ENCODE measurements around the gene PDE11A.

The PDE11A gene

DNA sequence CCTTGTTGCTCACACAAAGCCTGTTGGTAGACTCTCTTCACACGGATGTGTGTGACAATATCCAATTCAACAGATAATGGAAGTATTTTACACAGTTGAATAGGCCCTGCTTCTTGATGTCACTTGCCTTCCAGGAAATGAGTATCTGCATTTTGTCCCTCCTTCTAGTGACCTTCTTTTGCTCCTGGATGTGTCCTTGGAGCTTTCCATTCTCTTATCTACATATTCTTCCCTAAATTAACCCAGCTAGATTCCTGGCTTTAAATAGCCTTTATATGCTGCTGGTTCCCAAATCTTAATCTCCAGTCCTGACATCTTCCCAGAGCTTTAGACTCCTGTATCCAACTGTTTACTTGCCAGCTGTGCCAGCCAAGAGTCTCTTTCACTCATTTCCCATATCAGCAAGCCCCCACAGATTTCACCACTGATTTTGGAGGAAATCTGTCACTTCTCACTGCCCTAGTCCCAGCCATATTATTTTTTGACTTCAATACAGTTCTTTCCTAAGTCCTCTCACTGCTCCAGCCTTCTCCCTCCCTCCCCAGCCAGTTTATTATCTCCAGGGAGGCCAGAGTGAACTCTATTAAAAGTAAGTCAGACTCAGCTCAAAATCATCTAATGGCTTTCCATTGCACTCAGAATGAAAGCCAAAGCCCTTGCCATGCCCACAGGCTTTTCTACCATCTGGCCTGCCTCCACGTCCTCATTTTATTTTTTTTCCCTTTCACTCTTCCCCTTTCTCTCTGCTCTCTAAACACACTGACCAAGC lies 170.0 kb downstream of the PDE11A start:
- TF ChIP-seq ZFX (IDR thresholded peaks at IDR 0.05) (no peak), CTCF (conservative IDR thresholded peaks at IDR 0.05) (no peak)
- H3K27ac ChIP-seq, result no peak overlapping the region

- TF ChIP-seq ZFX (IDR thresholded peaks at IDR 0.05), result no peak
- TF ChIP-seq CTCF (conservative IDR thresholded peaks at IDR 0.05), result no peak
- H3K27ac ChIP-seq, result no peak overlapping the region
Observed at GRCh38 chr2:177900082-177900481, 172.5 kb downstream of the PDE11A start.

- H3K27ac ChIP-seq, result no peak overlapping the region
- TF ChIP-seq CTCF (conservative IDR thresholded peaks at IDR 0.05), result no peak
- no peak for TF ChIP-seq ZFX (IDR thresholded peaks at IDR 0.05)
Observed at GRCh38 chr2:177897278-177897677, 175.3 kb downstream of the PDE11A start.

- no peak overlapping the region for H3K27ac ChIP-seq
- TF ChIP-seq ZFX (IDR thresholded peaks at IDR 0.05) (no peak), CTCF (conservative IDR thresholded peaks at IDR 0.05) (no peak)
Observed at GRCh38 chr2:177896587-177896986, 176.0 kb downstream of the PDE11A start.

- TF ChIP-seq CTCF (conservative IDR thresholded peaks at IDR 0.05), result no peak
- no peak for TF ChIP-seq ZFX (IDR thresholded peaks at IDR 0.05)
- no peak overlapping the region for H3K27ac ChIP-seq
Observed at GRCh38 chr2:177894546-177894945, 178.0 kb downstream of the PDE11A start.

DNA sequence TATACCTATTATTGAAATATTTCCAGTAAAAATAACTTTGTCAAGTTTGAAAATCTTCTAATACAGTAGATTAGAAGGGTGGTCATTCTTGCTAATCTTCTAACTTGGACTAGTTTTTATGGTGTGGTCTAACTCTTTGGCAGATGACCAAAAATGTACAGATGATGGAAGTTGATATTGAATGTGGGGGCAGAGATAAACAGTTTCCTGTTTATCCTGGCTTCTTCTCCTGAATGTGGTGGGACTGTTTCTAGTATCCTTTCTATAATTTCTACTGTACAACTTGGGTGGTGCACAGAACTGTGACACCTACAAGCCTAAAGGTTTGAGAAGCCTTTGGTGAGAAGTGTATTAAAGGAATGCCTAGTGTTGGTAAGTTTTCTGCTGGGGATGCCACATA lies 178.7 kb downstream of the PDE11A start:
- TF ChIP-seq CTCF (conservative IDR thresholded peaks at IDR 0.05), result no peak
- TF ChIP-seq ZFX (IDR thresholded peaks at IDR 0.05), result no peak
- H3K27ac ChIP-seq, result no peak overlapping the region

DNA sequence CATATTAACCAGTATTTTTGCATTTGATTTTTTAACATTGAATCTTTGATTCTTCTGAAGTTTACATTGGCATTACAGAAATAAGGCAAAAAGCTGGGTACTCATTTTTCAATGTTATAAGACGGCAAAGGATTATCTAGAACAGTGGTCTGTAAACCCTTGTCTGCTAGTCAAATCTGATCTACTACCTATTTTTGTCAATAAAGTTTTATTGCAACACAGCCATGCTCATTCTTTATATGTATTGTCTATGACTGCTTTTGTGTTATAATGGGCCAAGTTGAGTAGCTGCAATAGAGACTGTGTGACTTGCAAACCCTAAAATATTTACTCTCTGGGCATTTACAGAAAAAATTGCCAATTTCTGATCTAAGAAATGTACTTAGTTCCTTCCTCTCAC lies 181.0 kb downstream of the PDE11A start:
- no peak for TF ChIP-seq ZFX (IDR thresholded peaks at IDR 0.05)
- TF ChIP-seq CTCF (conservative IDR thresholded peaks at IDR 0.05), result no peak
- no peak overlapping the region for H3K27ac ChIP-seq

Data from C4-2B (cell line).